Measurements from ENCODE around the gene CEBPE.

DNA sequence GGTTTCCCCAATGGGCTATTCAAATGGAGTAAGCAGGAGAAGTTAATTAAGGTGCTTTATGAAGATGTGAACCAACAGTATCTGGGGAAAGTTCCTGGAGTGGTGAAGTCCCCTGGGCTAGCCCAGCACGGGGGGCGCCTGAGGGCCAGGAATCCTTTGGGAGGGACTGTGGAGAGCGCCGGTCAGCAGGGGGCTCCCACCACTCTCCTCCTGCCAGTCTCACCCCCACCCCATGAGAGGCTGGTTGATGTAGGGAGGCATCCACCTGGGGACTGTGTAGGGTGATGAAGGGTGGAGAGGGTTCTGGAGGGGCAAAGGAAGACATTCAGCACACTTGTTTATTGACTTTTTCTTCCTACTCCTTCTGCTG, 4.4 kb downstream of the CEBPE start:
- TF ChIP-seq, protein P1, sequence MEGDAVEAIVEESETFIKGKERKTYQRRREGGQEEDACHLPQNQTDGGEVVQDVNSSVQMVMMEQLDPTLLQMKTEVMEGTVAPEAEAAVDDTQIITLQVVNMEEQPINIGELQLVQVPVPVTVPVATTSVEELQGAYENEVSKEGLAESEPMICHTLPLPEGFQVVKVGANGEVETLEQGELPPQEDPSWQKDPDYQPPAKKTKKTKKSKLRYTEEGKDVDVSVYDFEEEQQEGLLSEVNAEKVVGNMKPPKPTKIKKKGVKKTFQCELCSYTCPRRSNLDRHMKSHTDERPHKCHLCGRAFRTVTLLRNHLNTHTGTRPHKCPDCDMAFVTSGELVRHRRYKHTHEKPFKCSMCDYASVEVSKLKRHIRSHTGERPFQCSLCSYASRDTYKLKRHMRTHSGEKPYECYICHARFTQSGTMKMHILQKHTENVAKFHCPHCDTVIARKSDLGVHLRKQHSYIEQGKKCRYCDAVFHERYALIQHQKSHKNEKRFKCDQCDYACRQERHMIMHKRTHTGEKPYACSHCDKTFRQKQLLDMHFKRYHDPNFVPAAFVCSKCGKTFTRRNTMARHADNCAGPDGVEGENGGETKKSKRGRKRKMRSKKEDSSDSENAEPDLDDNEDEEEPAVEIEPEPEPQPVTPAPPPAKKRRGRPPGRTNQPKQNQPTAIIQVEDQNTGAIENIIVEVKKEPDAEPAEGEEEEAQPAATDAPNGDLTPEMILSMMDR (IDR thresholded peaks at IDR 0.05; ENCODE audit: low read depth, low read length, missing input control): no peak
- TF ChIP-seq, protein P2, sequence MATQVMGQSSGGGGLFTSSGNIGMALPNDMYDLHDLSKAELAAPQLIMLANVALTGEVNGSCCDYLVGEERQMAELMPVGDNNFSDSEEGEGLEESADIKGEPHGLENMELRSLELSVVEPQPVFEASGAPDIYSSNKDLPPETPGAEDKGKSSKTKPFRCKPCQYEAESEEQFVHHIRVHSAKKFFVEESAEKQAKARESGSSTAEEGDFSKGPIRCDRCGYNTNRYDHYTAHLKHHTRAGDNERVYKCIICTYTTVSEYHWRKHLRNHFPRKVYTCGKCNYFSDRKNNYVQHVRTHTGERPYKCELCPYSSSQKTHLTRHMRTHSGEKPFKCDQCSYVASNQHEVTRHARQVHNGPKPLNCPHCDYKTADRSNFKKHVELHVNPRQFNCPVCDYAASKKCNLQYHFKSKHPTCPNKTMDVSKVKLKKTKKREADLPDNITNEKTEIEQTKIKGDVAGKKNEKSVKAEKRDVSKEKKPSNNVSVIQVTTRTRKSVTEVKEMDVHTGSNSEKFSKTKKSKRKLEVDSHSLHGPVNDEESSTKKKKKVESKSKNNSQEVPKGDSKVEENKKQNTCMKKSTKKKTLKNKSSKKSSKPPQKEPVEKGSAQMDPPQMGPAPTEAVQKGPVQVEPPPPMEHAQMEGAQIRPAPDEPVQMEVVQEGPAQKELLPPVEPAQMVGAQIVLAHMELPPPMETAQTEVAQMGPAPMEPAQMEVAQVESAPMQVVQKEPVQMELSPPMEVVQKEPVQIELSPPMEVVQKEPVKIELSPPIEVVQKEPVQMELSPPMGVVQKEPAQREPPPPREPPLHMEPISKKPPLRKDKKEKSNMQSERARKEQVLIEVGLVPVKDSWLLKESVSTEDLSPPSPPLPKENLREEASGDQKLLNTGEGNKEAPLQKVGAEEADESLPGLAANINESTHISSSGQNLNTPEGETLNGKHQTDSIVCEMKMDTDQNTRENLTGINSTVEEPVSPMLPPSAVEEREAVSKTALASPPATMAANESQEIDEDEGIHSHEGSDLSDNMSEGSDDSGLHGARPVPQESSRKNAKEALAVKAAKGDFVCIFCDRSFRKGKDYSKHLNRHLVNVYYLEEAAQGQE (IDR thresholded peaks at IDR 0.05): no peak
- TF ChIP-seq RAD21 (IDR thresholded peaks at IDR 0.05) (no peak), GABPA (IDR thresholded peaks at IDR 0.05 in 1 of 2, conservative IDR thresholded peaks at IDR 0.05 in 1 of 2) (no peak), EGR1 (IDR thresholded peaks at IDR 0.05; ENCODE audit: low read depth in 2 of 2) (no peak), JUND (IDR thresholded peaks at IDR 0.05) (no peak), YY1 (IDR thresholded peaks at IDR 0.05) (no peak), TAF1 (conservative IDR thresholded peaks at IDR 0.05) (no peak), RXRA (IDR thresholded peaks at IDR 0.05) (no peak), SP1 (IDR thresholded peaks at IDR 0.05) (no peak)
- TF ChIP-seq, protein P3, sequence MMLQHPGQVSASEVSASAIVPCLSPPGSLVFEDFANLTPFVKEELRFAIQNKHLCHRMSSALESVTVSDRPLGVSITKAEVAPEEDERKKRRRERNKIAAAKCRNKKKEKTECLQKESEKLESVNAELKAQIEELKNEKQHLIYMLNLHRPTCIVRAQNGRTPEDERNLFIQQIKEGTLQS (IDR thresholded peaks at IDR 0.05): no peak
- TF ChIP-seq, protein P4, sequence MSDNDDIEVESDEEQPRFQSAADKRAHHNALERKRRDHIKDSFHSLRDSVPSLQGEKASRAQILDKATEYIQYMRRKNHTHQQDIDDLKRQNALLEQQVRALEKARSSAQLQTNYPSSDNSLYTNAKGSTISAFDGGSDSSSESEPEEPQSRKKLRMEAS (IDR thresholded peaks at IDR 0.05): no peak
